Transverse colon (tissue), 4 donors: ENCODE measurements around the gene MASP2. TPM values are rescaled to one million over a fixed set of nuclear protein-coding genes. Genes with fewer than 3 reads are reported as not detected.
"Not testable (repeated sequence)": the region's sequence is repeated elsewhere in the genome, so short reads cannot be mapped to it uniquely, and the experiment has no call there.

ENCODE experiments used
- DNase-seq: peaks from one replicate; pipeline ENCODE4 v3.0.0-alpha.2; 2019
- H3K27ac ChIP-seq, 4 donors: fragments of 200-600 bp; sonication (generic); 2 replicates each; pipeline ENCODE4 v1.5.1; 2016 to 2018; ENCODE audit warnings: inconsistent platforms in 4 of 4
- H3K27me3 ChIP-seq: fragments of 200-600 bp; sonication (generic); 2 replicates; pipeline ENCODE4 v1.5.1; 2017; ENCODE audit warnings: inconsistent platforms
- H3K36me3 ChIP-seq, 4 donors: fragments of 200-600 bp; sonication (generic); 2 replicates each; pipeline ENCODE4 v1.5.1; 2017 to 2019; ENCODE audit warnings: inconsistent platforms in 4 of 4
- H3K4me1 ChIP-seq, 4 donors: fragments of 200-600 bp; sonication (generic); 2 replicates each; pipeline ENCODE4 v1.5.1; 2017 to 2020; ENCODE audit warnings: inconsistent platforms in 4 of 4
- H3K4me3 ChIP-seq, 4 donors: fragments of 200-600 bp; sonication (generic); 1 replicate in 1 of 4; 2 replicates in 3 of 4; pipeline versions ENCODE4 v1.5.1 to v1.6.1; 2017 to 2019; ENCODE audit warnings: inconsistent platforms in 4 of 4
- H3K9me3 ChIP-seq, 2 donors: fragments of 200-600 bp; sonication (generic); 2 replicates each; pipeline ENCODE4 v1.5.1; 2017 to 2019; ENCODE audit warnings: inconsistent platforms in 2 of 2
- CTCF ChIP-seq, 5 experiments: fragments of 200-600 bp in 3 of 5; fragments of 450-650 bp in 2 of 5; sonication (generic) in 3 of 5; IDR thresholded peaks; 1 replicate in 2 of 5; 2 replicates in 3 of 5; pipeline ENCODE4 v1.5.1; 2016 to 2017; ENCODE audit warnings: antibody characterized with exemption in 5 of 5, inconsistent platforms in 3 of 5, mild to moderate bottlenecking in 2 of 5, moderate library complexity in 1 of 5
- EP300 ChIP-seq: sonication (generic); formaldehyde crosslinking; IDR thresholded peaks from one replicate; pipeline ENCODE4 v1.6.1; 2017; ENCODE audit warnings: antibody characterized with exemption, low read depth
- POLR2A ChIP-seq: fragments of 450-650 bp; IDR thresholded peaks from one replicate; pipeline ENCODE4 v1.6.1; 2016; ENCODE audit warnings: antibody characterized with exemption, mild to moderate bottlenecking, moderate library complexity
- POLR2AphosphoS5 ChIP-seq, 3 donors: sonication (generic); formaldehyde crosslinking; IDR thresholded peaks; one replicate each; pipeline ENCODE4 v1.6.1; 2016; ENCODE audit warnings: antibody characterized with exemption in 3 of 3
- WGBS, 2 donors: methylation state at CpG; one replicate each; pipeline ENCODE4 v1.1.5; 2018; ENCODE audit warnings: low coverage in 1 of 2; 5-methylcytosine and 5-hydroxymethylcytosine counted together
- in situ Hi-C, 4 donors: fragments of 200-750 bp; cut with MboI; loops; one replicate each; pipeline versions ENCODE4 v1.15.0 to v1.15.1; 2017; ENCODE audit warnings: low sequenced_read_pairs in 3 of 4, low pct_ligation_motif_present in 1 of 4, low pct_unique_long_range_greater_than_20kb in 1 of 4
- intact Hi-C: fragments of 100-400 bp; cut with DNase I; formaldehyde crosslinking; loops from one replicate; pipeline ENCODE4 v1.15.1; 2023; ENCODE audit warnings: low total_unique reads
- total RNA-seq, 4 donors: library from RNA; depleted of rRNA; stranded (reverse); fragments of >200 nt; gene quantifications; one replicate each; pipeline ENCODE4 v1.1.0, GENCODE V29; 2016

MASP2 gene
- total RNA-seq, 4 donors from 2014 or later, result not detected

GRCh38 chr1:10990828-10991227, 56.2 kb downstream of the MASP2 start:
- WGBS, 2 donors, result 90% methylated on average over 7 of the region's 7 CpGs; no CpG with 5 or more reads in 1 of the 2 donors
- intact Hi-C loops, result no loop called here

GRCh38 chr1:10989920-10990516, 57.0 kb downstream of the MASP2 start:
- 77 to 80% methylated on average over 4 to 6 of the region's 6 CpGs for WGBS, 2 donors
- in situ Hi-C loops, DNase-seq, H3K27me3 ChIP-seq, H3K9me3 ChIP-seq, H3K4me3 ChIP-seq, H3K36me3 ChIP-seq, H3K4me1 ChIP-seq, intact Hi-C loops, H3K27ac ChIP-seq: not testable (repeated sequence)

More at GRCh38 chr1:10990828-10991227, 56.2 kb downstream of the MASP2 start:
- Histone ChIP-seq H3K36me3 (no peaks in the 10 kb centered on the region), H3K27ac (no peak overlapping the region), H3K9me3 (no peaks in the 10 kb centered on the region), H3K4me3 (no peak overlapping the region), H3K27me3 (no peaks in the 10 kb centered on the region), H3K4me1 (no peaks in the 10 kb centered on the region)
- TF ChIP-seq EP300 (no peak), POLR2A (no peak), CTCF (IDR thresholded peaks at IDR 0.05) (no peak), POLR2AphosphoS5 (IDR thresholded peaks at IDR 0.05) (no peak)
- in situ Hi-C loops, result no loop called here
- no peak for DNase-seq

GRCh38 chr1:10989095-10989494, 57.9 kb downstream of the MASP2 start:
- no peaks in the 10 kb centered on the region for H3K36me3 ChIP-seq
- no peaks in the 10 kb centered on the region for H3K9me3 ChIP-seq
- H3K27me3 ChIP-seq, result no peaks in the 10 kb centered on the region
- H3K27ac ChIP-seq, result no peak overlapping the region
- 89% methylated on average over 5 of the region's 5 CpGs; no CpG with 5 or more reads in 1 of the 2 donors for WGBS, 2 donors
- intact Hi-C loops (no loop called here), in situ Hi-C loops (no loop called here)
- no peaks in the 10 kb centered on the region for H3K4me1 ChIP-seq
- no peak for TF ChIP-seq POLR2A
- no peak for TF ChIP-seq EP300
- TF ChIP-seq POLR2AphosphoS5 (IDR thresholded peaks at IDR 0.05), result no peak
- TF ChIP-seq CTCF (IDR thresholded peaks at IDR 0.05), result no peak
- H3K4me3 ChIP-seq, result no peak overlapping the region
- DNase-seq, result no peak

GRCh38 chr1:10987840-10988417, 59.1 kb downstream of the MASP2 start:
- intact Hi-C loops, result no loop called here
- H3K27ac ChIP-seq, result no peak overlapping the region
- DNase-seq, result no peak
- no peaks in the 10 kb centered on the region for H3K27me3 ChIP-seq
- H3K4me1 ChIP-seq, result no peaks in the 10 kb centered on the region
- no peaks in the 10 kb centered on the region for H3K9me3 ChIP-seq
- 72 to 79% methylated on average over 2 to 4 of the region's 4 CpGs for WGBS, 2 donors
- TF ChIP-seq EP300 (no peak), CTCF (IDR thresholded peaks at IDR 0.05) (no peak), POLR2AphosphoS5 (IDR thresholded peaks at IDR 0.05) (no peak)
- H3K4me3 ChIP-seq, result no peak overlapping the region
- in situ Hi-C loops, result no loop called here
- no peaks in the 10 kb centered on the region for H3K36me3 ChIP-seq

GRCh38 chr1:10986525-10986890, 60.5 kb downstream of the MASP2 start:
- WGBS, 2 donors, result 48 to 83% methylated on average over 3 to 7 of the region's 7 CpGs
- Histone ChIP-seq H3K4me1 (no peaks in the 10 kb centered on the region), H3K36me3 (no peaks in the 10 kb centered on the region), H3K4me3 (no peak overlapping the region), H3K27ac (no peak overlapping the region), H3K27me3 (peaks cover 3% of the 10 kb centered on the region), H3K9me3 (no peaks in the 10 kb centered on the region)
- TF ChIP-seq EP300 (no peak), POLR2A (no peak), POLR2AphosphoS5 (IDR thresholded peaks at IDR 0.05) (no peak)
- intact Hi-C loops (no loop called here), in situ Hi-C loops (no loop called here)
- no peak for DNase-seq
